Tongue (tissue), 2 donors: ENCODE results near the gene HSD11B1L. TPM values are rescaled to one million over a fixed set of nuclear protein-coding genes. Genes with fewer than 3 reads are reported as not detected.
A peak's percentile ranks its signal among the peaks of the same experiment; 100 is the strongest.

ENCODE experiments used
- DNase-seq: peaks from one replicate; pipeline ENCODE4 v3.0.0-alpha.2; 2015
- total RNA-seq: library from RNA; depleted of rRNA; stranded (reverse); fragments of >200 nt; gene quantifications from one replicate; pipeline ENCODE4 v1.2.3, GENCODE V29; 2014

HSD11B1L gene
- total RNA-seq, 1 donor from 2014 or later: 6.4 TPM

DNA sequence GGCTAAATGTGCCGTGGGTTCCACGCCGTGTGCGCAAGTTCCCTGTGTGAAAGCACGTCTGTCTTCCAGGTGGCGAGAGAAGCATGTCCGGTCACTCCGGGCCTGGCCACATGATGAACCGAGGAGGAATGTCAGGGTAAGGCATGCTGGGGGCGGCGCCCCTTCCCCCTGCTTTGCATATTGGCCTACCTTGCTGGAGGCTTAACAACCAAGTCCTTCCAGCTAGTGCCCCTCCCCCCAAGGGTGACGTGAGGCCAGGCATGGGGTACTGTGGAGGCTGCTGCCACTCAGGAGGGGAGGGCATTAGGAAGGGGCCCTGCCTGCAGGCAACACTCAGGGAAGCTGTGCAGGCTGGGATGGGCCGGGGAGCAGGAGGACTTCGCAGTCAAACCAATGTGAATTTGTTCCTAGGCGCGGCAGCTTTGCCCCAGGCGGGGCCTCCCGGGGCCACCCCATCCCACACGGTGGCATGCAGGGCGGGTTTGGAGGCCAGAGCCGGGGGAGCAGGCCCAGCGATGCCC lies 13.0 kb upstream of the HSD11B1L start:
- no peak for DNase-seq

DNA sequence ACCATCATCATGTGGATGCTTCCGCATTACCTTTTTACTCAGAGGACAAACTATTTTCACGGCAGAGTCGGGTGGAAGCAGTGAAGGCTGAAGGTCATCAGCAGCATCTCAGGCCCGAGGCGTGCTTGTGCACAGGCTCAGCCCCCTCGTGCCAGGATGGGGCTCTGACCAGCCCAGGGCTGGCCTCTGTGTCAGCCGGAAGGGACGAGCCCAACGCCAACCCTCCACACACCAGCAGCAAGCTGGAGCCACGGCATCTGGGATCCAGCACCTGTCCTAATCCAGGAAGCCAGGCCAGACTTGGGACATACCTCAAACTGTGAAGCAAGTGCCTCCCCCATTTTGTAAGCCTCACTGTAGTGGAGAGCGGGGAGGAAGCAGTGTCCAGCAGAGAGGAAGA lies 11.6 kb upstream of the HSD11B1L start:
- no peak for DNase-seq

DNA sequence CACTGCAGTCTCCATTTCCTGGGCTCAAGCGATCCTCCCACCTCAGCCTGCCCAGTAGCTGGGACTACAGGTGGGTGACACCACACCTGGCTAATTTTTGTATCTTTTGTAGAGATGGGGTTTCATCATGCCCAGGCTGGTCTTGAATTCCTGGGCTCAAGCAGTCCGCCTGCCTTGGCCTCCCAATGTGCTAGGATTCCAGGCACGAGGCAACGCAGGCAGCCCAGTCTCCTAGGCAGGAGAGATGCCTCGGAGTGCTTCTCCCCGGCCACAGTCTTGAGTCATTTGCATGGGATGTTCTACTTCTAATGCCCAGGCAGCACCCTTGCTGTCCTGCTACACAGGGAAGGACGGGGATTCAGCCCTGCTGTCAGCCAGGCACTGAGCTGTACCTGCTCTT lies 9.2 kb upstream of the HSD11B1L start:
- no peak for DNase-seq

DNA sequence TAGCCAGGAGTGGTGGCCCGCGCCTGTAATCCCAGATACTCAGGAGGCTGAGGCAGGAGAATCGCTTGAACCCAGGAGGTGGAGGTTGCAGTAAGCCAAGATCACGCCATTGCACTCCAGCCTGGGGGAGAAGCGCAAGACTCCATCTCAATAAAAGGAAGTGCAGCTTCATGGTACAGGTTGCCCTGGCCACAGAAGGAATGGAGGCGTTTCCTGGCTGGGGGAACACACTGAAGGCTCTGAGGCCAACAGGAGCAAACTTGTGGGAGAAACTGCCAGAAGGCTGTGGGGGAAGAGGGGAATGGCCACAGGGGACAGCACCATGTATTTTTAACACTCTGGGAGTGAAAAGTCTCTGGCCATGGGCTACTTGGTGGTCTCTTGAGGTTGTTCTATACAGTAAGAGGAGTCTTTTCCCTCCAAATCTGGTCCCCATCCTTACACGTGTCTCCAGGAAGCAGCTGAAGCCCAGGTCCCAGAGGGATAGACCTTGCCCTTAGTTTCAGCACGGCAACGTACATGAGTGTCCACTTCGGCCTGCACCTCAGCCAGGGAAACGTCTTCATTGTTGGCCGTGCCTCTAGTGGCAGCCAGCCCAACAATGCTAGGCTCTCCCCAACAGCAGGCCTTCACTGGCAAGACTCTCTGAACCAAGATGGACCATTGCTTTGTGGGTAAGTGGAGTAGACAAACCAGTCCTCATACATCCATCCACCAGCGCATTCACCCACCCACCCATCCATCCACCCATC lies 7.9 kb upstream of the HSD11B1L start:
- DNase-seq: no peak

DNA sequence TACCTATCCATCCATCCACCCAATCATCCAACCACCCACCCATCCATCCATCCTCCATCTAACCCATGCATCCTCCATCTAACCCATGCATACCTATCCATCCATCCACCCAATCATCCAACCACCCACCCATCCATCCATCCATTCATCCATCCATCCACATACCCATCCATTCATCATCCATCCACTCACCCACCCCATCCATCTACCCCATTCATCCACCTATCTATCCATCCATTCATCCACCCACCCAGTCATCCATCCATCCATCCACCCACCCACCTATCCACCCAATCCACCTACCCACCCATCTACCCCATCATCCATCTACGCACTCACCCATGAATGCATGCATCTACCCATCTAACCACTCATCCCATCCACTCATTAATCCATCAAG lies 7.1 kb upstream of the HSD11B1L start:
- no peak for DNase-seq

DNA sequence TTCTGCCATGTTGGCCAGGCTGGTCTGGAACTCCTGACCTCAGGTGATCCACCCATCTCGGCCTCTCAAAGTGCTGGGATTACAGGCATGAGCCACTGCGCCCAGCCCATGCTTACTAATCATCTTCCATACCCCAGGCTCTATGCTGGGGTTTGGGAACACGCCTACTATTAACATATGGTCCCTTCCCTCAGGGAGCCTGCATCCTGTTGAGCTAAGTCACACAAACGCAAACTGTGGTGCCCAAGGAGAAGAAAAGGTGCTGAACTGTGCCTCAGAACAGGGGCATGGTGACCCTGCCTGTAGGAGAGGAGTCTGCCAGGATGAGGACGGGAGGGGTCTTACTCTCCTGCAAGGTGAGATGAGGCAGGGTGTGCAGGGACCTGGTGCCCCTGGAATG lies 6.1 kb upstream of the HSD11B1L start:
- DNase-seq: no peak

DNA sequence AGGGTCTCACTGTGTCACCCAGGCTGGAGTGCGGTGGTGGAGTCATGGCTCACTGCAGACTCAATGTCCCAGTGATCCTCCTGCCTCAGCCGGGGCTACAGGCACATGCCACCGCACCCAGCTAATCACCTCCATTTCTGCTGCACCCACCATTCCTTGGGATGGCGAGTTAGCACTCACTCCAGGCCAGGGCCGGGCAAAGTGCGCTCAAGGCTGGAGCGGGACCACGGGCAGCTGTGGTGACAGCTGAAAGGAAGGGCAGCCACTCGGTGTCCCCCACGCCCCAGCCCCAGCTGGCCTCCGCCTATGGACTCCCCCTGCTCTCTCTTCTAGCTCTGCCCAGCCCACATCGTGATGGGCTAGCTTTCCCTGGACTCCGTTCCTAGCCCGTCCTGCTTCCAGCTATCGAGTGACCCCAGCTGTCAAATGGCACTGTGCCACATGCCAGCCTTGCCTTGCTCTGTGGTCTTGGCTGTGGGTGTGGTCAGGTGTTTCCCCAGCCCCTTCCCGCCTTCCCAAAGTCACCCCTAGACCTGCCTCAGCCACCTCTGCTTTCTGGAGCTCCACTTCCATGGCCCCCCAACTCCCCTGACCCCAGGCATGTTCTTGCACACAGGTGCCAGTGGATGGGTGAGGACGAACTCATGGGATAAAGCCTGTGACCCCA lies 4.6 kb upstream of the HSD11B1L start:
- DNase-seq: peak; percentile 94

DNA sequence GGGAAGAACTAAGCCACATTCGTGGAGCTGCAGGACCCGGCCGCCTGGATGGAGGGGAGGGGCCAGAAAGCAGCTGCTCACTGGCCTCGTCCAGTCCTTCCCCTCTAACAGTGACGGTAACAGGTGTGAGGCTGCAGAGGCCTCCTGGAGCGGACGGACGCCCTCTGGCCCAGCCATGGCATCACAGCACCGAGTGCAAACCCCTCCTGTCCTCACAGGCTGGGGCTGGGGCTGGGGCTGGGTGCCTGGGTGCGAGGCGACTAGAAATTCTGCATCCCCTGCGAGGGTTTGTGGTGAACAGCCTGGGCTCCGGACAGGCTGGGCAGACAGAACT lies 4.1 kb upstream of the HSD11B1L start:
- peak; percentile 89 for DNase-seq

DNA sequence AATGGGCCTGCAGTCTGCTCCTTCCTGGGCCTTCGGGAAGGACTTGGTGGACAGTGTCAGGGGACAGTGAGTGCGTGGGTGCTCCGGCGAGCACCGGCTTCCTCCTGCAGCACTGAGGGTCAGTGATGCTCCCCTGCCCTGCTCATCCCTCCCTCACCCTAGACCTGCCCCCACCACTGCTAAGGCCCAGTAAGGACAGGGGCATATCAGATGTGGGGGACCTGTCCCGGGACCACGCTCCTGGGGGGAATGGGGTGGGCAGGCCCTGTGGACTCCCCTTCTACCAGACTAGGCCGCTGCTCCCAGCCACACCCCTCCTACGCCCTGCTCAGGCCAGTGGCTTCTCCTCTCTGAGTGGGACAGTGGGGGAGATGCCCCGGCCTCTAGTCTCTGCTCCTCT lies 3.7 kb upstream of the HSD11B1L start:
- no peak for DNase-seq

DNA sequence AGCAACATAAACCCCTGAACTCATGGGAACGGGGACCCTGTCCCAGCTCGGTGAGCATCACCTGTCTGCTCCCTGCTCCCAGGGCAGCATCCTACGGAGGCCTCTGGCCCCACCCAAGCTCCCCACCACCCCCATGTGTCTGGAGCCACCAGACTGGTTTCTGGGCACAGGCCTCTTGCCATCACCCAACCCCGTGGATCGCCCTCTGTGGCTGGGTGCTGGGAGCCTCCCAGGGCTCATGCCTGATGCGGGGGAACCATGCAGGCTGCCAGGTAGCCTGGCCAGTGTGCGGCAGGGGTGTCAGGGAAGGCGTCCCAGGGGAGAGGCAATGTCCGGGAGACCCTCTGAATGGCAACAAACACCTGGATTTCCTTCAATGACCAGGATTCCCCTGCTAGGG lies 3.2 kb upstream of the HSD11B1L start:
- no peak for DNase-seq

DNA sequence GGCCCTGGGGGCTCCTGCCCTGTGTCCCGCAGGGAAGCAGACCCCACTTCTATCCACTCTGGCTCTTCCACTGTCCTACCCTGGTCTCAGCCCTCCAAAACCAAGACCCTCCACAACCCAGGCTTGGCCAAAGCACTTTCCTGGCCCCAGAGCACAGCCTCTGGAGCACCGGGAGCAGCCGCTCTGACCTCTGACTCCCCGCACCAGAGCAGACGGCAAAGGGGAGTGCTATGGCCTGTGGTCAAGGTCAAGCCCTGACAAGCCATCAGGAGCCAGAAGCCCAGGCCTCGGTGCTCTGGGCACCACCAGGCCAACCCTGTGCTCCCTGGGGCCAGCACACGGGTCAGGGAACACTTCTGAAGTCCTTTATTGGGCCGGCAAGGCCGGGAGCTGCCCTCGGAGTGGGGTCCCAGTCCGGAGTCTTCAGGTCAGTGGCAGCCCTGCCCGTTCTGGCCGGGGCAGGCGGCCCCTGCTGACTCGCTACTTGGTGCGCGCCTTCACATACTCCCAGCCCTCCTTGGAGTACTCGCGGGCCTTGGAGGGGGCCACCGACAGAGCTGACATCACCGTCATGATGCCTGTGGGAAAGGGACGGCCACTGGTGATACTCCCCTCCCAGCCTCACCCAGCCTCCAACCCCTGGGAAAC lies 2.6 kb upstream of the HSD11B1L start:
- DNase-seq: no peak

DNA sequence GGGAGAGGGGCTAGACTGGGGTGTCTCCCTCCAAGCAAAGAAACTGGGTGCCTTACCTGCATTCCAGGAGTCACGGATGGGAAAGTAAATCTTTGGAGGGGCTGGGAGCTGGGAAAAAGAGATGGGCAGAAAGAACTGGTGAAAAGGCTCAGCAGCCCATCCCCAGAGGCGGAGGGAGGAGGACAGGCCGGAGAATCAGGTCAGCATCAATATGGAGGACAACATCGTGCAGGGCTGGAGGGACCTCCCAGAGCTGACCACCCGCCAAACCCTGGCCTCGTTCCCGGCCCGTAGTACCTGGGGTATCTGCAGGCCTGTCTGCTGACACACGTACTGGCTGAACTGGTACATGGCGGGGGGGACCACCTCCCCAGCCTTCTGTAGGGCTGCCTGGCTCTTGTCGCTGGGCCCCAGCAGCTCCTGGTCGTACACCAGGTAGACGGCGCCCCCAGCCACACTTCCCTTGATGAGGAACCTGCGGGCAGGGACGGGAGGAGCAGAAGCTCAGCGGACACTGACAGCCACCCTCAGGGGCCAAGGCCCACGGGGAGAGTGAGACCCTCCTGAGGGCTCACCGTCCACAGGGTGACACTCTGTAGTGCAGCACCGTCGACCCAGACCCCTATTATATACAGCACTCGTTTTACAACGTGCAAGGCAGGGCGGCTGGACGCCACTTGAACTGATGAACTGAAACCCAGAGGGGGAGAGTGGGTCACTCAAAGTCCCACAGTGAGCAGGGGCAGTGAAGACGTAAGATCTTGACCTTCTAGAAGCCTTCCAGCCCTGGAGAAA lies 1.3 kb upstream of the HSD11B1L start:
- DNase-seq: no peak

DNA sequence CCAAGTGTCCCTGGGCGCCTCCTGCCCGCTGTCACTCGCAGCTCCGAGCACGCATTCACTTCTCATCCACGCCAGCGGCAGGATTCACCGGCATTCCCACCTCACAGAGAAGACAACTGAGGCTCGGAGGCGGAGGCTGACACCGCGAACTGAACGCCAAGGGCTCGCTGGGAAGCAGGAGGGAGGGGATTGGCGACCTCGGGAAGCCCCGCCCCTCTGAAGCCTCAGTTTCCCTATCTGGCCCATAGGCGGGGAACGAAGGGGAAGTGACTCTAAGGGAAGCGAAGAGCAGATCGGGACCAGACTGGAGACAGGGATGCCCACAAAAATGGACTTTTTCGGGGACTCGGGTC lies 767 bp upstream of the HSD11B1L start:
- DNase-seq: peak; percentile 46

DNA sequence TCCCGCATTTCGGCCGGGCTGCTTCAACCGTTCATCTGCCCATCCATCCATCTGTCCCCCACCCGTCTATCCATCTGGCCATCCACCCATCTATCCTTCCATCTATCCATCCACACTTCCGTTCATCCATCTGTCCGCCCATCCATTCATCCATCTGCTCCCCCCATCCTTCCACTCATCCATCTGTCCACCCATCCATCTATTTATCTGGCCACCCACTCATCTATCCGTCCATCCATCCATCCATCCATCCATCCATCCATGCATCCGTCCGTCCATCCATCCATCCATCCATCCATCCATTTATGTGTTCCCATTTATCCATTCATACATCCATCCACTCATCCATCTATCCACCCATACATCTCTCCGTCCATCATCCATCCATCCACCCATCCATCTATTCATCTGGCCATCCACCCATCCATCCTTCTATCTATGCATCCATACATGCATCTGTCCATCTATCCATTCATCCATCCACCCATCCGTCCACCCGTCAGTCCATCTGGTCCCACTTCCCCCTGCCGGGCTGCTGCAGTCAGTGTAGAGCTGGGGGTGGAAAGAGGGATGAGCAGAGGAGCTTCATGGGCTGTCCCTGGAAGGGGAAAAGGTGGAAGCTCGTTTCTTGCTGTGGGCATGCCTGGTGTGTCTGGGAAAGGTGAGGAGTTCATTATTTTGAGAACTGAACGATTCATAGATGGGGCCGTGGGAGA lies 722 bp downstream of the HSD11B1L start:
- DNase-seq: no peak

DNA sequence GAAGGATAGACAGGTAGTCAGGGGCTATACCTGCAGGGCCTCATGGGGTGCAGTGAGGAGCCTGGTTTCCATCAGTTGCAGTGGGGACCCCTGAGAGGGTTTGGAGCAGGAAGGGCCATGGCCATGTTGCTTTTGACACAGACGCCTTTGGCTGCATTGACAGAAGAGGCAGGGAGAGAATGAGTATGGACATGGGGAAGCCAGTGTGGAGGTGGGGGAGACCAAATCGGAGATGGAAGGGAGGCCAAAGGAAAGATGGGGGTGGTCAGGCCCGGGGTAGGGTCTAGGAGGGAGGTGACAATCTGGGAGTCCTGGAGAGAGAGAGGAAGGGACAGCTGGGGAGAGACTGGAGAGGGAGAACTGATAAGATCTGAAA lies 1.3 kb downstream of the HSD11B1L start:
- DNase-seq: no peak

DNA sequence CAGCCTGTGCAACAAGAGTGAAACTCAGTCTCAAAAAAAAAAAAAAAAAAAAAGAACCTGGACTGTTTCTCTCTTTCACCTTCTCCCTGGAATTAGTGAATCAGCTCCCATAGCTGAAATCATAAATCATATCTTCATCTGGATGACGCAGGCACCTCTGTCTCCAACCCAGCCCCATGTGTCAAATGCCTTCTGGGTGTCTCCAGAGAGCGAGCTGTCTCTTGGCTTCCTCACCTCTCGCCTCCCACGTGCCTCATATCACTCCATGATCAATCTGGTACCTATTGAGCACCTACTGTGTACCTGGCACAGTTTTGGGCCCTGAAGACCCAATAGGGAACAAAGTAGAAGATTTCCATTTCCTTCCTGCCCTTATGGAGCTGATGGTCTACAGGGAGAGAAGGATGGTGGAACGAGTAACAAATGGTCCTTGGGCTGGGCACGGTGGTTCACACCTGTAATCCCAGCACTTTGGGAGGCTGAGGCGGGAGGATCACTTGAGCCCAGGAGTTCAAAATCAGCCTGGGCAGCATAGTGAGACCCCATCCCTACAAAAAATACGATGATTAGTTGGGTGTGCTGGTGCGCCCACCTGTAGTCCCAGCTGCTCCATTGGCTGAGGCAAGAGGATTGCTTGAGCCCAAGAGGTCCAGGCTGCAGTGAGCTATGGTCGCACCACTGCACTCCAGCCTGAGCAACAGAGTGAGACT lies 2.5 kb downstream of the HSD11B1L start:
- DNase-seq: no peak

DNA sequence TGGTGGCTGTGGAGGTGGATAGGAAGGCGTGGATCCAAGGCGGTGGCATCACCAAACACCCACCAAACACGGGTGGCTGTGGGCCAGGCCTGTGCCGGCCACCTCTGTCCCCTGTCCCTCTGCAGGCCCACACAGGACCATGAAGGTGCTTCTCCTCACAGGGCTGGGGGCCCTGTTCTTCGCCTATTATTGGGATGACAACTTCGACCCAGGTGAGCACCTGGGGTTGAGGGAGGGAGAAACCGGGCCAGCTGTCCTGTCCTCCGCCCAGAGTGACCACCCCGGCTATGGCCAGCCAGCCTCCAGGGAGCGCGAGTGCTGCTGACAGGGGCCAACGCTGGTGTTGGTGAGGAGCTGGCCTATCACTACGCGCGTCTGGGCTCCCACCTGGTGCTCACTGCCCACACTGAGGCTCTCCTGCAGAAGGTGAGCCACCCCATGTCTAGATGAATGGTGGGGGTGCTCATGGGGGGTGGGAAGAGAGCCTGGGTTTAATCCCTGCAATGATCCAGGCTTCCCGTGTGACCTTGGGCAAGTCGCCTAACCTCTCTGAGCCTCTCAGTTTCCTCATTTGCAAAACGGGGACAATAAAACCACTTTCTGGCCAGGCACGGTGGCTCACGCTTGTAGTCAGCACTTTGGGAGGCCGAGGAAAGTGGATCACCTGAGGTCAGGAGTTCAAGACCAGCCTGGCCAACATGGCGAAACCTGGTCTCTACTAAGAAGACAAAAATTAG lies 4.0 kb downstream of the HSD11B1L start:
- DNase-seq: no peak

DNA sequence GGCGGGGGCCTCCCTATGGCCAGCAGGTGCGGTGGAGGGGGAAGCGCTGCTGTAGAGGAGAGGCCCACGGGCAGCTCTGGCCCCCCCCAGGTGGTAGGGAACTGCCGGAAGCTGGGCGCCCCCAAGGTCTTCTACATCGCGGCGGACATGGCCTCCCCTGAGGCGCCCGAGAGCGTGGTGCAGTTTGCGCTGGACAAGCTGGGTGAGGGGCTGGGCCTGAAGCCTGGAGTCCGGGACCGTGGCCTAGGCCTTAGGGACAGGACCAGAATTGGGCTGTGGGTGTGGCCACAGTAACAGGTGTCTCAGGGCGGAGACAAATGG lies 5.5 kb downstream of the HSD11B1L start:
- no peak for DNase-seq

DNA sequence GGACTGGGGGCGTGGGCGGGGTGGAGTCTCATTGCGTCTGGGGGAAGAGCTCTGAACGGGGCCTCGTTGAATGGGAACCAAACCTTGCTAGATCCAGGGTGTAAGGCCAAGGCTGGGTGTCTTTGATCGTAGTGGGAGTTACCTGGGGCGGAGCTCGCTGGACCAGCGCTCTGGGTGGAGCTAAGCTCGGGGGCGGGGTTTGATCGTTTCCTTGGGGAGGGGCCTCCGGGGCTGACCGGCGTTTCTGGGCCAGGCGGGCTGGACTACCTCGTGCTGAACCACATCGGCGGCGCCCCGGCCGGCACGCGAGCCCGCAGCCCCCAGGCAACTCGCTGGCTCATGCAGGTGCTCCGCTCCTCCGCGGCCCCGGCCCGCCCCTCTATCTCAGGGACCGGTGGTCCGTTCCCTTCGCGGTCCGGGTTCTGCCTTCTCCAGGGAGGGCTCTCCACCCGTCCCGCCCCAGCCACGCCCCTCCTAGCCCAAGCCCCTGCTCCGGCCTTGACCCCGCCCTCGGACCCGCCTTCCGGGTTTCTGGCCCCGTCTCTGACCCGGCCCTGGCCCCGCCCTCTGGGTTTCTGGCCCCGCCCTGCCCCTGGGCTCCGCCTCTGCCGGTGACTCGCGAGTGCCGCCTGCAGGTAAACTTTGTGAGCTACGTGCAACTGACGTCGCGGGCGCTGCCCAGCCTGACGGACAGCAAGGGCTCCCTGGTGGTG lies 6.0 kb downstream of the HSD11B1L start:
- peak; percentile 97 for DNase-seq
